ENCODE data around the gene P4HA2. TPM values are rescaled to one million over a fixed set of nuclear protein-coding genes. Genes with fewer than 3 reads are reported as not detected.
A peak's percentile ranks its signal among the peaks of the same experiment; 100 is the strongest.

Gene P4HA2
- total and polyA plus RNA-seq, 2 donors (not counting 3 experiments of a cell fraction or from before 2014, with no cell fraction given): 37.6 to 58.7 TPM

DNA sequence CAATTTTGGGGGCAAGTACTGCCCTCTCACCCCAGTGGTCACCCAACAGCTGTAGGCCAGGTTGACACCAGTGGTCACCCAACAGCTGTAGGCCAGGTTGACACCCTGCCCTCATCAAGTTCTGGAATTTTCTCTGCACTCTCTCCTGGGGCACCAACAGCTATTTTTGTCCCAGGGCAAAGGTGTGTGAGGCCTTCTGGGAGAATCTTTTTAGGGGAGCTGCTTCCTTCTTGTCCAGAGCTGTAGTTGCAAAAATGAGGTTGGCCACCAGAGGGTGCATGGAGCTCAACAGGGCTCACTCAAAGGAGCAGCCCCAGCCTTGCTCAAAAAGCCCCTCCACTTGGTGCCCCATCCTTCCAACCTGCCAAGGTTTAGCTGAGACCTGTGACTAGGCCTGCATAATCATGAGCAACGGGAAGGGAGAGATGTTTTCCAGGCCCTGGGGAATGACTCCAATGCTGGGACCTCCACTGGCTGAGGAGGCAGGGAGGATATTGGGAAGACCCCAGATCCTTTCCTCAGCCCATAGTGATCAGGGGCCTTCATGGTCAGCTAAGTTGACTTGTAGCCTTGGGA, 10.6 kb upstream of the P4HA2 start:
- no peak overlapping the region for H2AFZ ChIP-seq (ENCODE audit: low read depth, low read length)
- H3K4me2 ChIP-seq (ENCODE audit: insufficient read depth, low read length): no peak overlapping the region
- dilution Hi-C loops (cut with MboI; ENCODE audit: extremely low pct_ligation_motif_present, low sequenced_read_pairs): no loop called here
- H3K27ac ChIP-seq (ENCODE audit: insufficient read depth, low read depth, low read length): no peak overlapping the region
- H3K4me3 ChIP-seq (replicated peaks in 1 of 3; ENCODE audit: insufficient read depth in 1 of 3, low read depth in 1 of 3, low read length in 3 of 3): no peak overlapping the region
- no TSS peak for BruUV-seq (replicated peaks)
- no peaks in the 10 kb centered on the region for H3K36me3 ChIP-seq (ENCODE audit: control insufficient read depth in 2 of 2, extremely low read depth in 1 of 2, insufficient read depth in 2 of 2, low read length in 2 of 2)
- no peak for TF ChIP-seq EZH2 (IDR thresholded peaks at IDR 0.05; ENCODE audit: borderline replicate concordance, low read depth, low read length, severe bottlenecking)
- TF ChIP-seq, protein P1, sequence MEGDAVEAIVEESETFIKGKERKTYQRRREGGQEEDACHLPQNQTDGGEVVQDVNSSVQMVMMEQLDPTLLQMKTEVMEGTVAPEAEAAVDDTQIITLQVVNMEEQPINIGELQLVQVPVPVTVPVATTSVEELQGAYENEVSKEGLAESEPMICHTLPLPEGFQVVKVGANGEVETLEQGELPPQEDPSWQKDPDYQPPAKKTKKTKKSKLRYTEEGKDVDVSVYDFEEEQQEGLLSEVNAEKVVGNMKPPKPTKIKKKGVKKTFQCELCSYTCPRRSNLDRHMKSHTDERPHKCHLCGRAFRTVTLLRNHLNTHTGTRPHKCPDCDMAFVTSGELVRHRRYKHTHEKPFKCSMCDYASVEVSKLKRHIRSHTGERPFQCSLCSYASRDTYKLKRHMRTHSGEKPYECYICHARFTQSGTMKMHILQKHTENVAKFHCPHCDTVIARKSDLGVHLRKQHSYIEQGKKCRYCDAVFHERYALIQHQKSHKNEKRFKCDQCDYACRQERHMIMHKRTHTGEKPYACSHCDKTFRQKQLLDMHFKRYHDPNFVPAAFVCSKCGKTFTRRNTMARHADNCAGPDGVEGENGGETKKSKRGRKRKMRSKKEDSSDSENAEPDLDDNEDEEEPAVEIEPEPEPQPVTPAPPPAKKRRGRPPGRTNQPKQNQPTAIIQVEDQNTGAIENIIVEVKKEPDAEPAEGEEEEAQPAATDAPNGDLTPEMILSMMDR (IDR thresholded peaks at IDR 0.05; ENCODE audit: extremely low read depth in 1 of 2, insufficient read depth in 1 of 2, low read depth in 1 of 2, low read length in 2 of 2): peak; percentile 71 to 84
- H4K20me1 ChIP-seq (replicated peaks; ENCODE audit: control insufficient read depth, extremely low read depth, insufficient read depth, low read length): no peaks in the 10 kb centered on the region
- POLR2A ChIA-PET: interaction anchor here (0.9 kb wide), 1 partner anchor 55 kb away, joined by 3 read pairs; no protein-coding TSS in a partner anchor
- H3K27me3 ChIP-seq (ENCODE audit: control insufficient read depth in 2 of 2, insufficient read depth in 2 of 2, low read length in 2 of 2): no peaks in the 10 kb centered on the region
- H3K9ac ChIP-seq (replicated peaks; ENCODE audit: extremely low read depth, insufficient read depth, low read length): no peak overlapping the region
- no peaks in the 10 kb centered on the region for H3K4me1 ChIP-seq (ENCODE audit: control insufficient read depth, extremely low read depth, insufficient read depth, low read length)
- H3K9me3 ChIP-seq (replicated peaks; ENCODE audit: control insufficient read depth, insufficient read depth, low read length): no peaks in the 10 kb centered on the region
- no peaks in the 10 kb centered on the region for H3K9me1 ChIP-seq (replicated peaks; ENCODE audit: control insufficient read depth, extremely low read depth, insufficient read depth, low read length)
- DNase-seq (ENCODE audit: low read depth, low spot score) (peak; percentile 69), FAIRE-seq (peak; percentile 93)
- intact Hi-C loops (cut with micrococcal nuclease): loop anchor here (1.0 to 5.0 kb wide), 6 partner anchors 20 to 173 kb away; partner anchors contain the start of gene SLC22A4
- CTCF ChIA-PET: interaction anchor here (0.6 to 3.2 kb wide), 48 partner anchors 10 to 651 kb away, joined by 3 to 93 read pairs (median 6); partner anchors contain the start of genes P4HA2, PDLIM4, SLC22A4 and SLC22A5
- no peaks in the 10 kb centered on the region for H3K79me2 ChIP-seq (ENCODE audit: control insufficient read depth, insufficient read depth, low read length)

DNA sequence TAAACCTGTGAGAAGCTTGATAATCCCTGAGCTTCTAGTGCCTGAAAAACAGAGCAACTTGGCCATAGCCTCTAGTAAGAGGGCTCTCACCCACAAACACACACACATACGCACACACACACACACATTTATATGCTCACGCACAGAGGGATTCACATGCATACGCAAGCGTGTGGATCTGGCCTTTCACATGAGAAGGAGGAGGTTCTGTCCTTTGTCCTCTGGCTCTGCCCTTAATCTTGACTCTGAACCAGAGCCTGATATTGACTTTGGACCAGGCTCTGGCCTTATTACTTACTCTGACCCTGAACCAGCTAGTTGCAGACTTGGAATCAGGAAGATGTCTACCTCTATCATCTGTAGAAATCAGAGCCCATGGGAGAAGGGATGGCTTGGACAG, 10.0 kb upstream of the P4HA2 start:
- FAIRE-seq: no peak
- H3K27me3 ChIP-seq (ENCODE audit: control insufficient read depth in 2 of 2, insufficient read depth in 2 of 2, low read length in 2 of 2): no peaks in the 10 kb centered on the region
- no peak overlapping the region for H3K4me2 ChIP-seq (ENCODE audit: insufficient read depth, low read length)
- H3K9me3 ChIP-seq (replicated peaks; ENCODE audit: control insufficient read depth, insufficient read depth, low read length): no peaks in the 10 kb centered on the region
- ChIA-PET POLR2A (interaction anchor here (0.9 kb wide), 1 partner anchor 55 kb away, joined by 3 read pairs; no protein-coding TSS in a partner anchor), CTCF (interaction anchor here (0.6 to 3.2 kb wide), 51 partner anchors 9 to 650 kb away, joined by 3 to 93 read pairs (median 5); partner anchors contain the start of genes P4HA2, PDLIM4, SLC22A4 and SLC22A5)
- no peak overlapping the region for H3K9ac ChIP-seq (replicated peaks; ENCODE audit: extremely low read depth, insufficient read depth, low read length)
- no peak overlapping the region for H3K27ac ChIP-seq (ENCODE audit: insufficient read depth, low read depth, low read length)
- H3K36me3 ChIP-seq (ENCODE audit: control insufficient read depth in 2 of 2, extremely low read depth in 1 of 2, insufficient read depth in 2 of 2, low read length in 2 of 2): no peaks in the 10 kb centered on the region
- intact Hi-C loops (cut with micrococcal nuclease): loop anchor here (1.0 to 5.0 kb wide), 6 partner anchors 21 to 172 kb away; partner anchors contain the start of gene SLC22A4
- dilution Hi-C loops (cut with MboI; ENCODE audit: extremely low pct_ligation_motif_present, low sequenced_read_pairs): no loop called here
- no peaks in the 10 kb centered on the region for H4K20me1 ChIP-seq (replicated peaks; ENCODE audit: control insufficient read depth, extremely low read depth, insufficient read depth, low read length)
- H3K4me3 ChIP-seq (replicated peaks in 1 of 3; ENCODE audit: insufficient read depth in 1 of 3, low read depth in 1 of 3, low read length in 3 of 3): no peak overlapping the region
- H3K4me1 ChIP-seq (ENCODE audit: control insufficient read depth, extremely low read depth, insufficient read depth, low read length): no peaks in the 10 kb centered on the region
- DNase-seq (ENCODE audit: low read depth, low spot score): no peak
- no peak overlapping the region for H2AFZ ChIP-seq (ENCODE audit: low read depth, low read length)
- no peak for TF ChIP-seq FOS (IDR thresholded peaks at IDR 0.05; ENCODE audit: borderline replicate concordance, insufficient read depth, low read length)
- TF ChIP-seq POLR2A (IDR thresholded peaks at IDR 0.05; ENCODE audit: low read depth, low read length): no peak
- no peak for TF ChIP-seq MYC (IDR thresholded peaks at IDR 0.05; ENCODE audit: low read depth, low read length)
- no peak for TF ChIP-seq POLR2AphosphoS5 (IDR thresholded peaks at IDR 0.05; ENCODE audit: insufficient read depth, low read depth, low read length)
- TF ChIP-seq GATA2 (IDR thresholded peaks at IDR 0.05; ENCODE audit: insufficient read depth, insufficient read length, low read depth, low read length): no peak
- TF ChIP-seq, protein P2, sequence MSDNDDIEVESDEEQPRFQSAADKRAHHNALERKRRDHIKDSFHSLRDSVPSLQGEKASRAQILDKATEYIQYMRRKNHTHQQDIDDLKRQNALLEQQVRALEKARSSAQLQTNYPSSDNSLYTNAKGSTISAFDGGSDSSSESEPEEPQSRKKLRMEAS (IDR thresholded peaks at IDR 0.05; ENCODE audit: insufficient read depth, insufficient read length): no peak
- TF ChIP-seq, protein P1 (IDR thresholded peaks at IDR 0.05; ENCODE audit: extremely low read depth in 1 of 2, insufficient read depth in 1 of 2, low read depth in 1 of 2, low read length in 2 of 2): no peak
- no peak for TF ChIP-seq EZH2 (IDR thresholded peaks at IDR 0.05; ENCODE audit: borderline replicate concordance, low read depth, low read length, severe bottlenecking)
- no peak for TF ChIP-seq JUN (IDR thresholded peaks at IDR 0.05; ENCODE audit: borderline replicate concordance, insufficient read depth, insufficient read length, low read depth)
- no peaks in the 10 kb centered on the region for H3K9me1 ChIP-seq (replicated peaks; ENCODE audit: control insufficient read depth, extremely low read depth, insufficient read depth, low read length)
- H3K79me2 ChIP-seq (ENCODE audit: control insufficient read depth, insufficient read depth, low read length): no peaks in the 10 kb centered on the region
- BruUV-seq (replicated peaks): no TSS peak

Measured in endothelial cell of umbilical vein (primary cell).